Panc1 (cell line): ENCODE data around the gene ZFHX3.

Experiments used
- CTCF ChIP-seq: fragments of 450-650 bp; IDR thresholded peaks from 2 replicates; pipeline ENCODE4 v1.5.1; 2017; ENCODE audit warnings: mild to moderate bottlenecking
- SIN3A ChIP-seq: IDR thresholded peaks from 2 replicates; pipeline ENCODE4 v1.6.1; 2012; ENCODE audit warnings: low read depth, mild to moderate bottlenecking, low read length, moderate library complexity, borderline replicate concordance; ENCODE audit not compliant: insufficient read depth

- TF ChIP-seq CTCF (no peak), SIN3A (no peak)
Measured at GRCh38 chr16:72951916-72952315, 96.0 kb downstream of the ZFHX3 start.
